HG02588 (cell line): ENCODE data around the gene TMPRSS2.

Experiments
- ATAC-seq: cut with Tn5 transposase; IDR thresholded peaks from one replicate; pipeline ENCODE4 v1.9.1; 2021; ENCODE audit warnings: mild to moderate bottlenecking, moderate library complexity; ENCODE audit not compliant: unreplicated experiment

Gene TMPRSS2

GRCh38 chr21:41451753-41452676 is 55.9 kb downstream of the TMPRSS2 start:
- no peak for ATAC-seq

GRCh38 chr21:41449613-41450012 is 58.3 kb downstream of the TMPRSS2 start:
- ATAC-seq = no peak

DNA sequence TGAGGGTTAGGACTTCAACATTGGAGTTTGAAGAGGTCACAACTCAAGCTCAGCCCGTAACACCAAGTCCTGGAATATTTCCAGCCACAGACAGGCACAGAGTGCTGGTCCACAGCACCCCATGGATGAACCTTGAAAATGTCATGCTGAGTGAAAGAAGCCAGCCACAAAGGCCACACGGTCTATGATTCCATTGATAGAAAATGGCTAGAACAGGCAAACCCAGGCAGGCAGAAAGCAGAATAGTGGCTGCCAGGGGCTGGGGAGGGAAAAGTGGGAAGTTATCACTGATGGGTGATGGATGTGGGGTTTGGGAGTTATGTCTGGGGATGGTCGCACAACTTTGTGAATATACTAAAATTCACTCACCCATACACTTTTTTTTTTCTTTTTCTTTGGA is 60.6 kb downstream of the TMPRSS2 start:
- no peak for ATAC-seq

- ATAC-seq = no peak
Observed at GRCh38 chr21:41446586-41446985, 61.4 kb downstream of the TMPRSS2 start.

DNA sequence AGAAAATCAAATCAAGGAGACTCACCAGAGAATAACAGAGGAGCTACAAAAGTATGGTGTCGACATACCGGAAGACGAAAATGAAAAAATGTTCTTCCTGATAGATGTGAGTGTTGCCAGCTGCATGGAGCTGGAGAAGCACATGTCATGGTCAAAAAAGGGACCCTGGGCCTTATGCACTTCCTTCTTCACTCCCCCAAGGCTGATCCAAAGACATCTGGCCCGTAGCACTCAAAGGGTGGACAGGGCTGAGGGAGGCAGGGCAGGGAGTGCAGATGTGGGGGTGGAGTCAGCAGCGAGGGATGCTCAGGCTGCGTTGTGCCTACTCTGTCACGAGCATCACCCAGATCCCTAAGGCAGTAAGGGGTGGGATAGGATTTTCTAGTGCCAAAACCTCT is 62.5 kb downstream of the TMPRSS2 start:
- ATAC-seq = no peak

GRCh38 chr21:41444703-41445464 is 63.1 kb downstream of the TMPRSS2 start:
- no peak for ATAC-seq

GRCh38 chr21:41443562-41443961 is 64.4 kb downstream of the TMPRSS2 start:
- no peak for ATAC-seq

DNA sequence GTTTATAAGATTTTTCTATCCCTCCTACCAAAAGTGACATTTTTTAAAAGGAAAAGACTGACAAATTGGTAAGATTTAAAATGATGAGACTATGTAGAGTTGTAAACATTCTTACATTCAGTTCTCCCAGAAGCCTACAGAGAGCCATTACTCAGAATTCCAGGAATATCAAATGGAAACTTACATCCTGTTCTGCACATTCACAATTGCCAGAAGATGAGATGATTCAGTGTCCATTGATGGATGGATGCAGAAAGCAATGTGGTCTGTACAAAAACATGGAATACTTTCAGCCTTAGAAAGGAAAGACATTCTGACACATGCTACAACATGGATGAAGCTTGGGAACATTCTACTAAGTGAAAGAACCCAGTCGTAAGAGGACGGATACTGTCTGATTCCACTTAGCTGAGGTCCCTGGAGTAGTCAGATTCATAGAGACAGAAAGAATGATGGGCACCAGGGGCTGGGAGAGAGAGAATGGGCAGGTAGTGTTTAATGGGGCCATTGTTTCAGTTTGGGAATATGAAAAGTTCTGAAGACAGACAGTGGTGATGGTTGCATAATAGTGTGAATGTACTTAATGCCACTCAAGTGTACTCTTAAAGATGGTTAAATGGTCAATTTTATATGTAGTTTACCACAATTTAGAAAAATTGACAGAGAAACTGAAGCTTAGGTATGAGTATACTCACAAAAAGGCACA is 65.3 kb downstream of the TMPRSS2 start:
- ATAC-seq = no peak

GRCh38 chr21:41441546-41441945 is 66.4 kb downstream of the TMPRSS2 start:
- ATAC-seq = no peak

GRCh38 chr21:41439248-41439647 is 68.7 kb downstream of the TMPRSS2 start:
- ATAC-seq = no peak

DNA sequence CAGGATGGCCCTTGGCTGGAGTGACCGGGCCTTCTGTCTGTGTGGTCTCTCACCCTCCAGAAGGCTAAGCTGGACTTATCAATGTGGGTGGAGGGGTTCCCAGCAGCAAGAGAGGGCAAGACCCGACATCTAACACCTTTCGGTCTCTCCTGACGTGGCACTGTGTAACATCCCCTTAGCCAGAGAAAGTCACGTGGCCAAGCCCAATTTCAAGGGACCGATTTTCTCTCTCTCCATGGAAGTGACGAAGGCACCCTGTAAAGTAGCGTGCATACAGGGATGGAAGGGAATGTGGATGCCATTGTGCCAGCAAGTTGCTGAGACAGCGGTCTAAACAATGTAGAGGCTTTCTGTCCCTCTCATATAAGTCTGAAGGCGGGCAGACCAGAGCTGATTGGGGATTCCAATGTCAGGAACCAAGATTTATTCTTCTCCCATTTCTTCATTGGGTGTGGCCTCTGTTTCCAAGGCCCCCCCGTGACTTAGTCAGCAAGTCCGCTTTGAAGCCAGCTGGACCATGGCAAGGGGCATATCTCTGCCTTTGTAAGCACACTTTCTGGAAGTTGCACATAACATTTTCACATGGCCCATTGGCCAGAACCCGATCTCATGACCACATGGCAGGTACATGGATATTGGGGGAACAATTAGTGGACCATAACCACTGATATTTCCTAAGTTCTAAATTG is 69.4 kb downstream of the TMPRSS2 start:
- ATAC-seq = no peak

DNA sequence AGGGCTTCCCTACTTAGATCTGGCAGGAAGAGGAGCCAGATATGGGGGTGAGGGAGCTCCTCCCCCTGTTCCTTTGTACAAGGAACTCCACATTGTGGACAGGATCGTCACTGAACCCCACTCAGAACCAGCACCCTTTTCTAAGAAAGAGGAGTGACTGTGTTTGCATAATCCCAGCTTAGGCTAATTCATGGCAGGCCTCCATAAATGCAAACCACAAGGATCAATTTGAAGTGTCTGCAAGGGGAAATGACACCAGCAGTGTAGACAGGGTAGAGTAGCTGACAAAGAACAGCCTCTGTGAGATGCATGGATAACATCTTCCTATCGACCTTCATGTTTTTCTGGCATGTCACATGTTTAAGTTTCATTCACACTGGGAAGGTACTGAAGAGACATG is 70.2 kb downstream of the TMPRSS2 start:
- no peak for ATAC-seq

DNA sequence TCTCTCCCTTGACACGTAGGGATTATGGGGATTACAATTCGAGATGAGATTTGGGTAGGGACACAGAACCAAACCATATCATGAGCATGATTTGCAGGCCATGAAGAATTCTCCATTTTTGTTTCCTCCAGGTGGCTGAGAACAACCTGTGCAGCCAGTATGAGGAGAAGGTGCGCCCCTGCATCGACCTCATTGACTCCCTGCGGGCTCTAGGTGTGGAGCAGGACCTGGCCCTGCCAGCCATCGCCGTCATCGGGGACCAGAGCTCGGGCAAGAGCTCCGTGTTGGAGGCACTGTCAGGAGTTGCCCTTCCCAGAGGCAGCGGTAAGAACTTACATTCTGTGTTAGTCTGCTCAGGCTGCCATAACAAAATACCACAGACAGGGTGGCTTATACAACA is 72.3 kb downstream of the TMPRSS2 start:
- no peak for ATAC-seq

- no peak for ATAC-seq
Observed at GRCh38 chr21:41433566-41433965, 74.4 kb downstream of the TMPRSS2 start.

- ATAC-seq = no peak
Observed at GRCh38 chr21:41432562-41433460, 75.1 kb downstream of the TMPRSS2 start.

DNA sequence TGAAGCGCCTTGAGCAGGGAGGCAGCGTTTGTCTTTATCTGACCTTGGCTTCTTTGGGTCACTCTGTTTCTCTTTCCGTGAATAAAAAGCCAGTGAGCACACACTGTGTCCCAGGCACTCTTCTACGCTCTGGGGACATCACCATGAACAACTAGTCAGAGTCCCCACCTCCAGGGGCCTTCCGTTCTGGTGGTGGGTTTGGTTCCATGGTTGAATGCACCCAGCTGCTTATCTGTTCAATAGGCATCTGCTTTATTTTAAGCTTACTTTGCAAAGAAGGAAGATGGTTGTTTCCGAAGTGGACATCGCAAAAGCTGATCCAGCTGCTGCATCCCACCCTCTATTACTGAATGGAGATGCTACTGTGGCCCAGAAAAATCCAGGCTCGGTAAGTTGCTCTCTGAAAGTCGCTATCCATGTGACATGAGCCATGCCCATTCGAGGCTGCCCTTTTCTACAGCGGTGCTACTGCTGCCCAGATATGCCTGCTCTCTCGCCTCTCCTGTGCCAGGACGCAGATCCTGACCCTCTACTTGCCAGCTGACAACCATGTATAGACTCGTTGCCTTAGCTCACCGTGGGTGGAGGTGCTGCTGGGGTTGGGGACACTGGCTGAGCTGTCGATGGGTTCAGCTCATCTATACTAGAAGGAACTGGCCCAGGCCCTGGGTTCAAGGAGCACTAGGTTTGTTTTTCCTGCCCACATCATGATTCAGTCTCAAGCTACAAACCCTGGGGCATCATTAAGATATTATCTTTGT is 76.0 kb downstream of the TMPRSS2 start:
- peak; percentile 59 for ATAC-seq

- no peak for ATAC-seq
Observed at GRCh38 chr21:41429925-41430491, 78.0 kb downstream of the TMPRSS2 start.

- no peak for ATAC-seq
Observed at GRCh38 chr21:41429305-41429704, 78.7 kb downstream of the TMPRSS2 start.

- ATAC-seq = no peak
Observed at GRCh38 chr21:41428847-41429246, 79.1 kb downstream of the TMPRSS2 start.
